GM18907 (cell line): ENCODE measurements around the gene SLC5A10.
"Not testable (repeated sequence)": the region's sequence is repeated elsewhere in the genome, so short reads cannot be mapped to it uniquely, and the experiment has no call there.

Source experiments
- ATAC-seq: cut with Tn5 transposase; IDR thresholded peaks from one replicate; pipeline ENCODE4 v1.9.1; 2021; ENCODE audit warnings: mild to moderate bottlenecking, moderate library complexity; ENCODE audit not compliant: unreplicated experiment

SLC5A10 gene

DNA sequence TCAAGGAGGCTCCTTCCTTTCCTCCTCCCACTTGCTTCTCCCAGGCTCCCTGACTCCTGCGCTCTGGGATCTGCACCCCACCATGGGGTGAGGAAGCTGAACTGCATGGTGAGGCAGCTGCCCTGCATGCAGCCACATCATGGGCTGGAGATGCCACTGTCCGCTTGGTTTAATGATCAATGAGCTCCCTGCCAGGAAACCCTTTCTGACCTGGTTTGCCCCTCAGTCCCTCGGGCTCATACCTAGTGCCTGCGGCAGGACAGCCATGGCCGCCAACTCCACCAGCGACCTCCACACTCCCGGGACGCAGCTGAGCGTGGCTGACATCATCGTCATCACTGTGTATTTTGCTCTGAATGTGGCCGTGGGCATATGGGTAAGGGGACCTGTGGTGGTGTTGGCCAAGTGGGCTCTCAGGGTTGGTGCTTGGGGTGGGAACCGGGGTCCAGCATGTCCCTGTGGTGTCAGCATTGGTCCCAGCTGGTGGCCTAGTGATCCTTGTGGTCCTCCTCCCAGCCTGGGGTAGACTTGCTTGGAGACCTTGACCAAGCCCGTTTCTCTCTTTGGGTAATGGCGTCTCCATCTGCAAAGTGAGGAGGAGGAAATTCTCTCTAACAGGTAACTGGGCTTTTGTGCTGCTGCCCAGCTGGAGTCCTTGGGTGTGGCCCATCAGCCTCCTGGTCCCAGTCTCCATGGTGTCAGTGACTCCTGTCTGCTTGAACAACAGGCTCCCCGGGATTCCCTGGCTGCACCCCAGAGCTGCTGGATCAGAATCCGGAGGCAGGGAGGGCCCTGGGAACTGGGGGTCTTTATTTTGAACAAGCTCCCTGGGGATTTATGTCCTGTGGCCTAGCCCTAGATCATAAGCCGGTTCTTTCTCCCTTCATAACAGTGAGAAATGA, at the start of gene SLC5A10:
TSS of gene SLC5A10 (plus strand) at position 225 of the 902 bp plus-strand sequence. CDS start at position 266, 41 bp downstream.
- ATAC-seq: no peak

GRCh38 chr17:18904482-18904881, 47.5 kb upstream of the SLC5A10 start:
- no peak for ATAC-seq

DNA sequence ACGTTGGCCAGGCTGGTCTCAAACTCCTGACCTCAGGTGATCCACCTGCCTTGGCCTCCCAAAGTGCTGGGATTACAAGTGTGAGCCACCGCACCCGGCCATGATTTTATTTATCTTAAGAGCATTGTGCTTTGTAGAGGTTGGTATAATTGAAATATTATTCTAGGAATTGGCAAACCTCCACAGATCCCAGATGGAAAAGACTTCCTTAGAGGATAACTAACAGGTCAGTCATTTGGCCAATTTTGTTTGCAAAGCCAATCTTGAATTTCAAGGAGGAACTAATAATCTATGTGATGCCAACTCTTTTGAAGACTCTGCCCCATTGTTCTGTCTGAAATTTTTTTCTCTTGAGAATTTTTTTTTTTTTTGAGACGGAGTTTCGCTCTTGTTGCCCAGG, 46.7 kb upstream of the SLC5A10 start:
- no peak for ATAC-seq

GRCh38 chr17:18910326-18910725, 41.6 kb upstream of the SLC5A10 start:
- ATAC-seq: no peak

- no peak for ATAC-seq
Observed at GRCh38 chr17:18910881-18911280, 41.1 kb upstream of the SLC5A10 start.

GRCh38 chr17:18916816-18917500, 35.0 kb upstream of the SLC5A10 start:
- no peak for ATAC-seq

- no peak for ATAC-seq
Observed at GRCh38 chr17:18917506-18918032, 34.4 kb upstream of the SLC5A10 start.

DNA sequence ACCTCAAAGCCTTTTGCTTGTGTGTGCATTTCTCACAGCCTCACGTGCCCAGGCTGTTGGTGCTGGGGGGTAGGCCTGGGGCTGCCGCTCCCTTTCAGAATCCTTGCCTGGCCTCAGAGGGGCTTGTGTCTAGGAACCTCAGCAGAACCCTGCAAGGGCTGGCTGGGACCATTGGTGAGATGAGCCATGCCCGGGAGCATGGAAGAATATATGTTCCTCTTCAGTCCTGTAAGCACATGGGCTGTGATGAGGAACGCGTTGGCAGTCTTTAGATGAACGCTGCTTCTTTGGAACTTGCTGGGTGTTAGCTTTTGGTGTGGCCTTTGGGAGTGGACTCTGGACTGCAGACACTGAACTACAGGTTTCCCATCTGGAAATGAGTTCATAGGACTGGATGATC, 32.0 kb upstream of the SLC5A10 start:
- no peak for ATAC-seq

DNA sequence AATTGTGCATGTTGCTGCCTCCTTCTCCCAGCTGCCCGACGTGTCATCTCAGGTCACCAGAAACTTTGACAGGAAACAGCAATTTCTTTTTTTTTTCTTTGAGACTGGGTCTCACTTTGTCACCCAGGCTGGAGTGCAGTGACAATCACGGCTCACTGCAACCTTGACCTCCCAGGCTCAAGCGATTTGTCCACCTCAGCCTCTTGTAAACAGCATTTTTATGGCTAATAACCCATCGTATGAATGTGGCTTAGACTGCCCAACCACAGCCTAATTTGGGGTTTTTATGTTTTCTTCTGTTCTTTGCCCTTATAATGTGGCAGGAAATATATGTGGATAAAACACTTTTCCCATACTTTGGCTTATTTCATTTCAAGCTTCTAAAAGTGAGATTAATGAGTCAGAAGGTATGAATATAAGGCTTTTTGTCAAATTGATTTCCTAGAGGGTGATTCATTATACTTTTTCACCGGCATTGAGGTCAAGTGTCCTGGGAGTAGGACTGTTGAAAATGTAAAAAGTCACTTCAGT, 31.0 kb upstream of the SLC5A10 start:
- no peak for ATAC-seq

DNA sequence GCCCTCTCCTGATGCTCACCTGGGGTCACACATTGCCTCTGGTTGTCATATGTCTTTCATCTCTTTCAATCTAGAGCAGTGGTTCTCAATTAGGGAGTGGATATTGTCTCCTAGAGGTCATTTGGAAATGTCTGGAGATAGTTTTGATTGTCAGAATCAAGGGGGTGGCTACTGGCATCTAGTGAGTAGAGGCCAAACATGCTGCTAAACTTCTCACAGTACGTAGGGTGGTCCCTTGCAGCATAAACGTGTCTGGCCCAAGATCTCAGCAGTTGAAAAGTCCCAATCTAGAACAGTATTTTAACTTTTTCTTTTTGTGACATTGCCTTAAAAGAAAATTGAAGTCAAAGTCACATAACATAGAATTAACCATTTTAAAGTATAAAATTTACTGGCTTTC, 30.5 kb upstream of the SLC5A10 start:
- ATAC-seq: peak; percentile 13

- ATAC-seq: peak; percentile 72
Observed at GRCh38 chr17:18921912-18922451, 30.0 kb upstream of the SLC5A10 start.

DNA sequence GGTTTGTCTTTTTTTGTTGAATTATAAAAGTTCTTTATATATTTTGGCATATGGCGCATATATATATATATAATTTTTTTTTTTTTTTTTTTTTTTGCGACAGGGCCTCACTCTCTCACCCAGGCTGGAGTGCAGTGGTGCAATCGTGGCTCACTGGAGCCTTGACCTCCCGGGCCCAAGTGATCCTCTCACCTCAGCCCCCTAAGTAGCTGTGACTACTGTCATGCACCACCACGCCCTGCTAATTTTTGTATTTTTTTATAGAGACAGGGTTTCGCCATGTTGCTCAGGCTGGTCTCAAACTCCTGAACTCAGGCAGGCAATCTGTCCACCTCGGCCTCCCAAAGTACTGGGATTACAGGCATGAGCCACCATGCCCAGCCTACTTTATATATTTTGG, 29.4 kb upstream of the SLC5A10 start:
- ATAC-seq: not testable (repeated sequence)

DNA sequence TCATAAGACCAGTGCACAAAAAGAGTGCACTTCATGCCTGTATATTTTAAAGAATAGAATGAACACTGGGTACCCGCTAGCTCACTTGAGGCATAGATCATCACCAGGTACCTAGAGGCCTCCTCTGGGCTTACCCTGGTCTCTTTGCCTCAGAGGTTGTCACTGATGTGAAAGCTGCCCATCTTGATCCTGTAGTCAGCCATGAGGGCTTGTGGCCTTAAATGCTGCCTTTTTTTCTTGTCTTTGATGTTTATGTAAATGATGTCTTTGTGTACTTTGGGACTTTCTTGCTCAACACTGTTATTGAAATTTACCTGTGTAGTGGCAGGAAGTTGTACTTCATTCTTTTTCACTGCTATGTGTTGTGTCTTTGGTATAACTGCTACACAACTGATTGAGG, 26.8 kb upstream of the SLC5A10 start:
- no peak for ATAC-seq

- no peak for ATAC-seq
Observed at GRCh38 chr17:18928628-18929125, 23.3 kb upstream of the SLC5A10 start.

DNA sequence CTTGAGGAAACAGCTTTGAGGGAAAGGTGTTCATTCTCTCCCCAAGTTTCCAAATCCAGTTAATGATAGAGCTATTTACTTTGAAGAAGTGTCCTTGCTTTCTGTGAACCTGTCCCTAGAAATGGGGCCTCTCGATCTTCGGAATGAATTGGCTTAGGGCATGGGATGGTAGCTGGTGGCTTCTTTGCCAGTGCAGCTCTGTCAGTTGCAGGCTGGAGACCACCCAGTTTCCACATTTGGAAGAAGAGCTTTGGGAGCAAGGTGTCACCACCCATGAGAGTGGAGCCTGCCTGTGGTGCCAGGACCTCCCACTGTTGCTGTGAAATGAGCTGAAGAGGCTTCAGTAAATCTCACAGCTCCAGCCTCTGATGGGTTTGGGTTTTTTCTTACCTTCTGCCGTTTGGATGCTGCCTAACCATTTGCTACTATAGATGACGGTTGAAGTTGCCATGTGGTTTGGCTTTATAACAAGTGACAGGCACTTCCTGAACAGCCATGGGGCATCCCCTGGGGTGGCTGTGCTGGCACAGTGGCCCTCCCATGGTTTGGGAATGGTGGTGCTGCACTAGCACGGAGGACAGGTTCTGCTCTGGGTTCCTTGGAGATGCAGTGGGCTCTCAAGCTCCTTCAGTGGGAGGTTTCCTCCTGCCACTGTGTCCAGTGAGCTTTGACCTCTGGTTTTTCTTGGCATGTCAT, 19.5 kb upstream of the SLC5A10 start:
- no peak for ATAC-seq

DNA sequence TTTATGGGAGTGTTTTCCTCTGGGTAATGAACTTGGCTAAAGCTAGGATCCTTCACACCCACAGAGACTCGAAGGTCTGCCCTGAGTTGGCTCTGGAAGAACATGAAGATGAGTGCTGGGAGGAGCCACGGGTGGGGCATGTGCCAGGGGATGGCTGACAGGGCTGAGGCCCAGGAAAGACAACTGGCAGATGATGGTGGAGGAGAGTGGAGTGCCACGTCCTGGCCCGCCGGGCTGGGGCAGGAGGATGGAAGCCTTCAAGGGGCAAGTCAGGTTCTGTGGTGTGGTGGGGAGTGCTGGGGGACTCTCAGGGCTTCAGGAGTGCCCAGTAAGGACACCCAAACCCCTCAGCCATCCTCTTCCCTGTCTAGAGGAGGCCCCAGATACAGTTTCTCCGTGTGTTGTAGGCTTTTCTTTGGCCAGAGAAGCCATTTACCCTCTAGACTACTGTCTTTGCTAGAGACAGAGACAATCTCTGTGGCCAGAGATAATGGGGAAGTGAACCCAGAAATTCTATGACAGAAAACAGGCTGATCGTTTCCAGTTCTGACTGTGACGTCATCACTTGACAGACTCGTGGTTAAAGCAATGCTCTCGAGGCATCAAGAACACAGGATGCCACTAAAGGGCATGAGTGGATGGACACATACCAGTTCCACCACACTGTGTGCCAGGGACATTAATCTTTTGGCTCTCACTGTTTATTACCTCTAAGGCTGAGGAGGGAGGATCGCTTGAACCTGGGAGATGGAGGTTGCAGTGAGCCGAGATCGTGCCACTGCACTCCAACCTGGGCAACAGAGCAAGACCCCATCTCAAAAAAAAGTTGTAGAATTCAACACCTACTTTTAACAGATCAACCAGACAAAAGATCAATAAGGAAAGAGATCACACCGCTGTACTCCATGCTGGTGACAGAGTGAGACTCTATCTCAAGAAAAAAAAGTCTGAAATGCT, 18.6 kb upstream of the SLC5A10 start:
- ATAC-seq: no peak

DNA sequence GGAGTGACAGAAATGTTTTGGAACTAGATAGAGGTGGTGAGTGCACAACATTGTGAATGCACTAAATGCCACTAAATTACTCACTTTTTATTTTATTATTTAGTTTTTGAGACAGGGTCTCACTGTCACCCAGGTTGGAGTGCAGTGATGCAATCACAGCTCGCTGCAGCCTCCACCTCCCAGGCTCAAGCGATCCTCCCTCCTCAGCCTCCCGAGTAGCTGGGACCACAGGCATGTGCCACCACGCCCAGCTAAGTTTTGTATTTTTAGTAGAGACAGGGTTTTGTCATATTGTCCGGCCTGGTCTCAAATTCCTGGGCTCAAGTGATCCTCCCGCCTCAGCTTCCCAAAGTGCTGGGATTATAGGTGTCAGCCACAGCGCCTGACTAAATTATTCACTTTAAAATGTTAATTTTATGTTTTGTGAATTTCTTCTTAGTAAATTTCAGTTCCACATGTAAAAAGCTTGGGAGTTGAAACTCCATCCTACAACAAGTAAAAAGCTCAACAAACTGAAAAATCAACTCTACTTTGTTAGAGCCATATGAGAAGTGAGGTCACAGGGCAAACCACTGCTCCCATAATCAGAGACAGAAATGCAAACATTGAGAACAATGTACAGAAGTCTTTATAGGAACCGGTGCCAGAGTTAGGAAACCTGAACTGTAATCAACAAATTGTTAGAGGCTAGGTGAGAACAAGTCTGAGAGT, 13.8 kb upstream of the SLC5A10 start:
- no peak for ATAC-seq

- no peak for ATAC-seq
Observed at GRCh38 chr17:18938692-18939023, 13.3 kb upstream of the SLC5A10 start.

DNA sequence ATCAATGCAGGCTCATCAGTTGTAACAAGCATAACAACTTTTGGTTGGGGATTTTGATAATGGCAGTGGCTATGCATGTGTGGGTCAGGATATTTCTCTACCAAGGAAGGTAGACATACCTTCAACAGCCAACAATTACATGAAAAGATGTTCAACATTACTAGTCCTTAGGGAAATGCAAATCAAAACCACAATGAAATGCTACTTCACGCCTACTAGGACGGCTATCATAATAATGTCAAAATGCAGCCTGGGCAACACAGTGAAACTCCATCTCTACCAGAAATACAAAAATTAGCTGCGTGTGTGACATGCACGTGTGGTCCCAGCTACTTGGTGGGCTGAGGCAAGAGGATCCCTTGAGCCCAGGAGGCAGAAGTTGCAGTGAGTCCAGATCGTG, 7.3 kb upstream of the SLC5A10 start:
- no peak for ATAC-seq
